K562 (cell line): ENCODE data around the gene RNH1. TPM values are rescaled to one million over a fixed set of nuclear protein-coding genes. Genes with fewer than 3 reads are reported as not detected.
A peak's percentile ranks its signal among the peaks of the same experiment; 100 is the strongest.

Experiments used
- ATAC-seq: fragments of 200-7000 bp; cut with Tn5 transposase; 3 replicates; pipeline ENCODE4 v1.9.1; 2020; ENCODE audit warnings: moderate library complexity
- BruUV-seq: library from RNA; stranded (reverse); fragments of 400-500 nt; replicated peaks from 2 replicates; lab custom pipeline; 2021; lab: Mats Ljungman, UMichigan
- CTCF ChIA-PET: fragments of 300-600 bp; formaldehyde crosslinking; extraction: SDS; loops from one replicate; lab custom pipeline; 2021; ENCODE audit warnings: low intra/inter-chr PET ratio; lab: Yijun Ruan, JAX
- POLR2A ChIA-PET: fragments of 300-600, 350-650 bp; sonication (Branson Sonifier 250); formaldehyde crosslinking; extraction: SDS; loops from one replicate; lab custom pipeline; 2021; ENCODE audit warnings: antibody characterized with exemption, inconsistent platforms; lab: Yijun Ruan, JAX
- DNase-seq, 4 experiments: peaks; one replicate each; pipeline versions ENCODE4 v3.0.0 to v3.0.0-alpha.2; 2011 to 2018; ENCODE audit warnings: low spot score in 3 of 4, mixed read lengths in 3 of 4; ENCODE audit errors: extremely low read depth in 1 of 4
- FAIRE-seq: peaks from 2 replicates; lab custom pipeline; 2011; peaks lifted over from hg19 to GRCh38; lab: Jason Lieb, UNC
- H2AFZ ChIP-seq: 2 replicates; pipeline ENCODE4 v1.6.0; 2011; ENCODE audit warnings: low read depth, low read length, control low read depth, inconsistent platforms
- H3K27ac ChIP-seq: fragments of 200-600 bp; 3 replicates; pipeline ENCODE4 v1.8.0; 2011; ENCODE audit warnings: low read depth, mild to moderate bottlenecking, control low read depth, inconsistent platforms, low read length, moderate library complexity, mixed read lengths; ENCODE audit errors: extremely low read depth
- H3K27me3 ChIP-seq, 2 experiments: fragments of 300-600 bp in 1 of 2; 2 replicates in 1 of 2; 3 replicates in 1 of 2; pipeline versions ENCODE4 v1.6.0 to v1.8.0; 2011; ENCODE audit warnings: inconsistent platforms in 2 of 2, low read length in 2 of 2, mild to moderate bottlenecking in 1 of 2, mixed read lengths in 1 of 2, moderate library complexity in 1 of 2; ENCODE audit not compliant: control insufficient read depth in 2 of 2, insufficient read depth in 2 of 2
- H3K36me3 ChIP-seq: fragments of 300-600 bp; 3 replicates; pipeline ENCODE4 v1.8.0; 2011; ENCODE audit warnings: mild to moderate bottlenecking, low read length, inconsistent platforms; ENCODE audit not compliant: control insufficient read depth, insufficient read depth
- H3K4me1 ChIP-seq, 2 experiments: fragments of 200-600 bp in 1 of 2; replicated peaks in 1 of 2; 2 replicates in 1 of 2; 3 replicates in 1 of 2; pipeline versions ENCODE4 v1.5.1 to v1.8.0; 2011; ENCODE audit warnings: inconsistent platforms in 2 of 2, low read length in 2 of 2, mild to moderate bottlenecking in 1 of 2, mixed read lengths in 1 of 2, moderate library complexity in 1 of 2; ENCODE audit not compliant: control insufficient read depth in 2 of 2, insufficient read depth in 2 of 2
- H3K4me2 ChIP-seq: 2 replicates; pipeline ENCODE4 v1.6.1; 2011; ENCODE audit warnings: low read length, control low read depth, inconsistent platforms, mixed read lengths; ENCODE audit not compliant: insufficient read depth
- H3K4me3 ChIP-seq: fragments of 200-600 bp; sonication (generic), shearing (Covaris generic); 2 replicates; pipeline ENCODE4 v1.5.1; 2016; ENCODE audit warnings: control low read depth, inconsistent platforms
- H3K79me2 ChIP-seq: fragments of 200-600 bp; 3 replicates; pipeline ENCODE4 v1.8.0; 2011; ENCODE audit warnings: low read length, inconsistent platforms; ENCODE audit not compliant: control insufficient read depth, insufficient read depth
- H3K9ac ChIP-seq, 2 experiments: 2 replicates each; pipeline versions ENCODE4 v1.6.0 to v1.6.1; 2011; ENCODE audit warnings: low read depth in 2 of 2, low read length in 2 of 2, control low read depth in 1 of 2, inconsistent platforms in 1 of 2, mild to moderate bottlenecking in 1 of 2, mixed read lengths in 1 of 2; ENCODE audit not compliant: insufficient read depth in 1 of 2
- H3K9me1 ChIP-seq: one replicate; pipeline ENCODE4 v1.6.0; 2011; ENCODE audit warnings: inconsistent platforms, mild to moderate bottlenecking, low read length, moderate library complexity; ENCODE audit not compliant: control insufficient read depth, insufficient read depth
- H3K9me3 ChIP-seq: replicated peaks from 2 replicates; pipeline ENCODE4 v1.5.1; 2011; ENCODE audit warnings: low read depth, low read length, inconsistent platforms; ENCODE audit not compliant: control insufficient read depth, insufficient read depth
- H4K20me1 ChIP-seq: replicated peaks from 2 replicates; pipeline ENCODE4 v1.6.1; 2011; ENCODE audit warnings: low read length, inconsistent platforms, mixed read lengths; ENCODE audit not compliant: control insufficient read depth, insufficient read depth
- BCLAF1 ChIP-seq, 2 experiments: fragments of 450-650 bp in 1 of 2; IDR thresholded peaks; 2 replicates each; pipeline ENCODE4 v1.6.1; 2011 to 2017; ENCODE audit warnings: low read depth in 2 of 2, antibody characterized with exemption in 1 of 2, borderline replicate concordance in 1 of 2, low read length in 1 of 2, mild to moderate bottlenecking in 1 of 2, mixed read lengths in 1 of 2; ENCODE audit not compliant: control insufficient read depth in 1 of 2
- NFRKB ChIP-seq: fragments of 450-650 bp; IDR thresholded peaks from 2 replicates; pipeline ENCODE4 v1.6.1; 2016; ENCODE audit warnings: low read depth
- PHB ChIP-seq: fragments of 250-450 bp; sonication (Bioruptor Pico); IDR thresholded peaks from 2 replicates; pipeline ENCODE4 v1.5.0; 2021
- RAD51 ChIP-seq: fragments of 450-650 bp; IDR thresholded peaks from 2 replicates; pipeline ENCODE4 v1.7.1; 2016; ENCODE audit warnings: low read depth, mild to moderate bottlenecking, borderline replicate concordance
- SMAD1 ChIP-seq: fragments of 150-350 bp; IDR thresholded peaks from 2 replicates; pipeline ENCODE4 v1.6.1; 2014; ENCODE audit warnings: low read length, low read depth; ENCODE audit not compliant: partially characterized antibody
- STAT5B ChIP-seq: fragments of 250-450 bp; sonication (Bioruptor Pico); IDR thresholded peaks from 2 replicates; pipeline ENCODE4 v1.8.0; 2021; ENCODE audit warnings: mild to moderate bottlenecking, inconsistent platforms
- TEAD4 ChIP-seq, 2 experiments: sonication (generic) in 1 of 2; formaldehyde crosslinking in 1 of 2; IDR thresholded peaks; 2 replicates each; pipeline versions ENCODE4 v1.6.1 to v1.8.0; 2012 to 2022; ENCODE audit warnings: borderline replicate concordance in 1 of 2, inconsistent platforms in 1 of 2, low read length in 1 of 2, mild to moderate bottlenecking in 1 of 2, missing genetic modification reagents in 1 of 2
- WGBS: fragments of 100-300 bp; shearing (Covaris generic); methylation state at CpG from one replicate; pipeline ENCODE4 v1.1.6; 2016; ENCODE audit warnings: low coverage, mixed read lengths; ENCODE audit not compliant: insufficient coverage; ENCODE audit errors: missing lambda C conversion rate; 5-methylcytosine and 5-hydroxymethylcytosine counted together
- in situ Hi-C: fragments of 300-500 bp; cut with MboI; formaldehyde crosslinking; loops from 4 replicates; pipeline ENCODE4 v1.15.0; 2018; ENCODE audit warnings: inconsistent platforms, mixed read lengths
- intact Hi-C: fragments of 100-400 bp; cut with micrococcal nuclease; formaldehyde crosslinking; loops from 2 replicates; pipeline ENCODE4 v1.14.2; 2022
- polyA plus RNA-seq, 8 experiments: library from polyadenylated mRNA; depleted of rRNA in 4 of 8; stranded (reverse) in 5 of 8; unstranded in 3 of 8; fragments of >200 nt; fragmentation: Nextera tagmentation in 2 of 8; fragmentation: Illumina TruSeq in 1 of 8; extraction: Ambion mirVana in 2 of 8; extraction: Trizol in 1 of 8; gene quantifications; 2 replicates each; pipeline versions ENCODE4 v1.2.1 to v1.2.3, GENCODE V29; 2011 to 2014; ENCODE audit warnings: inconsistent platforms in 1 of 8, missing spikeins in 1 of 8
- total RNA-seq, 7 experiments: library from RNA; depleted of rRNA in 6 of 7; stranded (reverse); fragments of >200 nt in 6 of 7; fragmentation: Illumina TruSeq in 2 of 7; extraction: Trizol in 2 of 7; gene quantifications; 2 replicates each; pipeline versions ENCODE4 v1.2.1 to v1.2.3, GENCODE V29; 2011 to 2021; ENCODE audit warnings: low replicate concordance in 1 of 7
- TF ChIP-seq, protein P1 (sequence below): sonication (generic); formaldehyde crosslinking; IDR thresholded peaks from 2 replicates; pipeline ENCODE4 v1.8.1; 2023; ENCODE audit warnings: mild to moderate bottlenecking, missing genetic modification reagents
- TF ChIP-seq, protein P2 (sequence below): fragments of 200-800 bp; sonication (Bioruptor generic); IDR thresholded peaks from 2 replicates; pipeline ENCODE4 v1.6.1; 2016; ENCODE audit warnings: missing genetic modification characterization, missing compliant biosample characterization

The RNH1 gene
- total and polyA plus RNA-seq, 9 of the 15 experiments (the other 6 are each of a cell fraction or from before 2014, with no cell fraction given): 2.5 to 160 (median 44.3) TPM

- TF ChIP-seq BCLAF1 (IDR thresholded peaks at IDR 0.05; ENCODE audit: borderline replicate concordance in 1 of 2, control insufficient read depth in 1 of 2, low read depth in 2 of 2, low read length in 1 of 2) (no peak), RAD51 (no peak), TEAD4 (IDR thresholded peaks at IDR 0.05; ENCODE audit: low read length) (no peak), TEAD4 (CRISPR knock-in tag; IDR thresholded peaks at IDR 0.05; ENCODE audit: borderline replicate concordance) (no peak), SMAD1 (no peak), STAT5B (CRISPR knock-in tag) (no peak)
Observed at GRCh38 chr11:472272-472671, 34.8 kb downstream of the RNH1 start (continued).

- H3K4me3 ChIP-seq: no peak overlapping the region
- POLR2A ChIA-PET: no interaction called here
- peak overlapping the region in 1 of 2 experiments; percentile 8; a peak in 1 of 4 replicates for H3K9ac ChIP-seq
Observed at GRCh38 chr11:471468-472145, 35.4 kb downstream of the RNH1 start.

More at GRCh38 chr11:471468-472145, 35.4 kb downstream of the RNH1 start:
- H2AFZ ChIP-seq: no peak overlapping the region
- ATAC-seq (no peak), DNase-seq (no peak), FAIRE-seq (no peak)
- peaks cover 54% of the 10 kb centered on the region for H3K79me2 ChIP-seq
- intact Hi-C loops (no loop called here), in situ Hi-C loops (no loop called here)
- H3K36me3 ChIP-seq: peaks cover 27% of the 10 kb centered on the region
- BruUV-seq: no TSS peak
- CTCF ChIA-PET: no interaction called here
- no peak overlapping the region for H3K27ac ChIP-seq
- H3K27me3 ChIP-seq: no peaks in the 10 kb centered on the region
- H3K4me1 ChIP-seq: peaks cover 0 to 46% of the 10 kb centered on the region in 2 experiments; a peak in 3 of 5 replicates
- H3K9me1 ChIP-seq: no peaks in the 10 kb centered on the region
- WGBS: 98% methylated on average over 30 of the region's 61 CpGs
- no peaks in the 10 kb centered on the region for H4K20me1 ChIP-seq
- no peak overlapping the region for H3K4me2 ChIP-seq
- H3K9me3 ChIP-seq: no peaks in the 10 kb centered on the region
- TF ChIP-seq, protein P1, sequence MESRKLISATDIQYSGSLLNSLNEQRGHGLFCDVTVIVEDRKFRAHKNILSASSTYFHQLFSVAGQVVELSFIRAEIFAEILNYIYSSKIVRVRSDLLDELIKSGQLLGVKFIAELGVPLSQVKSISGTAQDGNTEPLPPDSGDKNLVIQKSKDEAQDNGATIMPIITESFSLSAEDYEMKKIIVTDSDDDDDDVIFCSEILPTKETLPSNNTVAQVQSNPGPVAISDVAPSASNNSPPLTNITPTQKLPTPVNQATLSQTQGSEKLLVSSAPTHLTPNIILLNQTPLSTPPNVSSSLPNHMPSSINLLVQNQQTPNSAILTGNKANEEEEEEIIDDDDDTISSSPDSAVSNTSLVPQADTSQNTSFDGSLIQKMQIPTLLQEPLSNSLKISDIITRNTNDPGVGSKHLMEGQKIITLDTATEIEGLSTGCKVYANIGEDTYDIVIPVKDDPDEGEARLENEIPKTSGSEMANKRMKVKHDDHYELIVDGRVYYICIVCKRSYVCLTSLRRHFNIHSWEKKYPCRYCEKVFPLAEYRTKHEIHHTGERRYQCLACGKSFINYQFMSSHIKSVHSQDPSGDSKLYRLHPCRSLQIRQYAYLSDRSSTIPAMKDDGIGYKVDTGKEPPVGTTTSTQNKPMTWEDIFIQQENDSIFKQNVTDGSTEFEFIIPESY: peak; percentile 95
- no peak for TF ChIP-seq NFRKB
- no peak for TF ChIP-seq PHB (CRISPR knock-in tag)
- TF ChIP-seq, protein P2, sequence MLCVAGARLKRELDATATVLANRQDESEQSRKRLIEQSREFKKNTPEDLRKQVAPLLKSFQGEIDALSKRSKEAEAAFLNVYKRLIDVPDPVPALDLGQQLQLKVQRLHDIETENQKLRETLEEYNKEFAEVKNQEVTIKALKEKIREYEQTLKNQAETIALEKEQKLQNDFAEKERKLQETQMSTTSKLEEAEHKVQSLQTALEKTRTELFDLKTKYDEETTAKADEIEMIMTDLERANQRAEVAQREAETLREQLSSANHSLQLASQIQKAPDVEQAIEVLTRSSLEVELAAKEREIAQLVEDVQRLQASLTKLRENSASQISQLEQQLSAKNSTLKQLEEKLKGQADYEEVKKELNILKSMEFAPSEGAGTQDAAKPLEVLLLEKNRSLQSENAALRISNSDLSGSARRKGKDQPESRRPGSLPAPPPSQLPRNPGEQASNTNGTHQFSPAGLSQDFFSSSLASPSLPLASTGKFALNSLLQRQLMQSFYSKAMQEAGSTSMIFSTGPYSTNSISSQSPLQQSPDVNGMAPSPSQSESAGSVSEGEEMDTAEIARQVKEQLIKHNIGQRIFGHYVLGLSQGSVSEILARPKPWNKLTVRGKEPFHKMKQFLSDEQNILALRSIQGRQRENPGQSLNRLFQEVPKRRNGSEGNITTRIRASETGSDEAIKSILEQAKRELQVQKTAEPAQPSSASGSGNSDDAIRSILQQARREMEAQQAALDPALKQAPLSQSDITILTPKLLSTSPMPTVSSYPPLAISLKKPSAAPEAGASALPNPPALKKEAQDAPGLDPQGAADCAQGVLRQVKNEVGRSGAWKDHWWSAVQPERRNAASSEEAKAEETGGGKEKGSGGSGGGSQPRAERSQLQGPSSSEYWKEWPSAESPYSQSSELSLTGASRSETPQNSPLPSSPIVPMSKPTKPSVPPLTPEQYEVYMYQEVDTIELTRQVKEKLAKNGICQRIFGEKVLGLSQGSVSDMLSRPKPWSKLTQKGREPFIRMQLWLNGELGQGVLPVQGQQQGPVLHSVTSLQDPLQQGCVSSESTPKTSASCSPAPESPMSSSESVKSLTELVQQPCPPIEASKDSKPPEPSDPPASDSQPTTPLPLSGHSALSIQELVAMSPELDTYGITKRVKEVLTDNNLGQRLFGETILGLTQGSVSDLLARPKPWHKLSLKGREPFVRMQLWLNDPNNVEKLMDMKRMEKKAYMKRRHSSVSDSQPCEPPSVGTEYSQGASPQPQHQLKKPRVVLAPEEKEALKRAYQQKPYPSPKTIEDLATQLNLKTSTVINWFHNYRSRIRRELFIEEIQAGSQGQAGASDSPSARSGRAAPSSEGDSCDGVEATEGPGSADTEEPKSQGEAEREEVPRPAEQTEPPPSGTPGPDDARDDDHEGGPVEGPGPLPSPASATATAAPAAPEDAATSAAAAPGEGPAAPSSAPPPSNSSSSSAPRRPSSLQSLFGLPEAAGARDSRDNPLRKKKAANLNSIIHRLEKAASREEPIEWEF (CRISPR knock-in tag): no peak
